WTC11 (cell line): Measurements from ENCODE around the gene TMEM134. TPM values are rescaled to one million over a fixed set of nuclear protein-coding genes. Genes with fewer than 3 reads are reported as not detected.

ENCODE experiments used
- ATAC-seq: fragments of 200-7000 bp; cut with Tn5 transposase; 2 replicates; pipeline ENCODE4 v1.10.0; 2021; ENCODE audit warnings: mild to moderate bottlenecking, moderate library complexity
- CTCF ChIA-PET: fragments of 300-600 bp; sonication (Branson Sonifier 250); formaldehyde crosslinking; loops from one replicate; lab custom pipeline; 2021; ENCODE audit warnings: antibody characterized with exemption; lab: Charles Lee
- POLR2A ChIA-PET: fragments of 350-600 bp; sonication (Branson Sonifier 250); formaldehyde crosslinking; loops from one replicate; lab custom pipeline; 2021; ENCODE audit warnings: antibody characterized with exemption; lab: Charles Lee
- DNase-seq: peaks from one replicate; pipeline ENCODE4 v3.0.0; 2021; ENCODE audit warnings: low spot score
- H3K27ac Mint-ChIP-seq: 2 replicates; pipeline ENCODE4 v1.8.0; 2021; ENCODE audit warnings: mixed read lengths
- H3K27me3 Mint-ChIP-seq: 2 replicates; pipeline ENCODE4 v1.8.0; 2021; ENCODE audit warnings: low read depth, mild to moderate bottlenecking, moderate library complexity, mixed read lengths
- H3K36me3 Mint-ChIP-seq: 2 replicates; pipeline ENCODE4 v1.8.0; 2021; ENCODE audit warnings: mixed read lengths
- H3K4me1 Mint-ChIP-seq: 2 replicates; pipeline ENCODE4 v1.8.0; 2022; ENCODE audit warnings: mixed read lengths
- H3K4me3 Mint-ChIP-seq: 2 replicates; pipeline ENCODE4 v1.8.0; 2021; ENCODE audit warnings: mild to moderate bottlenecking, moderate library complexity, mixed read lengths
- H3K9me3 Mint-ChIP-seq: 2 replicates; pipeline ENCODE4 v1.8.0; 2021; ENCODE audit warnings: mixed read lengths
- AFF4 ChIP-seq: sonication (generic); formaldehyde crosslinking; IDR thresholded peaks from 2 replicates; pipeline ENCODE4 v1.8.1; 2023; ENCODE audit warnings: mild to moderate bottlenecking, missing genetic modification reagents, borderline replicate concordance
- CREB1 ChIP-seq: sonication (generic); formaldehyde crosslinking; IDR thresholded peaks from 2 replicates; pipeline ENCODE4 v1.8.0; 2023; ENCODE audit warnings: mild to moderate bottlenecking, missing genetic modification reagents
- CREM ChIP-seq: sonication (generic); formaldehyde crosslinking; IDR thresholded peaks from 2 replicates; pipeline ENCODE4 v1.8.1; 2022; ENCODE audit warnings: mild to moderate bottlenecking, missing genetic modification reagents, moderate library complexity
- CTCF ChIP-seq: fragments of 200-600 bp; IDR thresholded peaks from 2 replicates; pipeline ENCODE4 v1.8.0; 2022; ENCODE audit warnings: antibody characterized with exemption
- E2F1 ChIP-seq: sonication (generic); formaldehyde crosslinking; IDR thresholded peaks from 2 replicates; pipeline ENCODE4 v1.8.0; 2022; ENCODE audit warnings: mild to moderate bottlenecking, missing genetic modification reagents
- EMX1 ChIP-seq: fragments of 250-450 bp; sonication (Bioruptor Pico); IDR thresholded peaks from 2 replicates; pipeline ENCODE4 v1.8.0; 2021; ENCODE audit warnings: mild to moderate bottlenecking
- ETV6 ChIP-seq: sonication (generic); formaldehyde crosslinking; IDR thresholded peaks from 2 replicates; pipeline ENCODE4 v1.8.1; 2022; ENCODE audit warnings: mild to moderate bottlenecking, missing genetic modification reagents
- FOXJ3 ChIP-seq: sonication (generic); formaldehyde crosslinking; IDR thresholded peaks from 2 replicates; pipeline ENCODE4 v1.9.0; 2021; ENCODE audit warnings: missing genetic modification reagents, mild to moderate bottlenecking, borderline replicate concordance
- FOXK1 ChIP-seq: sonication (generic); formaldehyde crosslinking; IDR thresholded peaks from 2 replicates; pipeline ENCODE4 v1.8.0; 2022; ENCODE audit warnings: mild to moderate bottlenecking, moderate library complexity, missing genetic modification reagents
- GABPB1 ChIP-seq: sonication (generic); formaldehyde crosslinking; IDR thresholded peaks from 2 replicates; pipeline ENCODE4 v1.8.1; 2023; ENCODE audit warnings: mild to moderate bottlenecking, missing genetic modification reagents
- GTF2I ChIP-seq: fragments of 250-450 bp; sonication (Bioruptor Pico); conservative IDR thresholded peaks from 2 replicates; pipeline ENCODE4 v1.4.0; 2021; ENCODE audit warnings: mild to moderate bottlenecking
- HMGA2 ChIP-seq: fragments of 250-450 bp; sonication (Bioruptor Pico); IDR thresholded peaks from 2 replicates; pipeline ENCODE4 v1.4.0; 2021; ENCODE audit warnings: mild to moderate bottlenecking, moderate library complexity
- JAZF1 ChIP-seq: fragments of 250-450 bp; sonication (Bioruptor Pico); IDR thresholded peaks from 2 replicates; pipeline ENCODE4 v1.9.0; 2021; ENCODE audit warnings: moderate library complexity, mild to moderate bottlenecking, inconsistent platforms
- MXD4 ChIP-seq: fragments of 250-450 bp; sonication (Bioruptor Pico); IDR thresholded peaks from 2 replicates; pipeline ENCODE4 v1.8.0; 2021; ENCODE audit warnings: mild to moderate bottlenecking, moderate library complexity, borderline replicate concordance
- NFYB ChIP-seq: sonication (generic); formaldehyde crosslinking; conservative IDR thresholded peaks from 2 replicates; pipeline ENCODE4 v1.8.0; 2022; ENCODE audit warnings: low read depth, missing genetic modification reagents
- NR1H2 ChIP-seq: sonication (generic); formaldehyde crosslinking; IDR thresholded peaks from 2 replicates; pipeline ENCODE4 v1.9.0; 2021; ENCODE audit warnings: mild to moderate bottlenecking, moderate library complexity, missing genetic modification reagents
- PRRX2 ChIP-seq: fragments of 250-450 bp; sonication (Bioruptor Pico); IDR thresholded peaks from 2 replicates; pipeline ENCODE4 v1.8.0; 2021; ENCODE audit warnings: mild to moderate bottlenecking
- SOX15 ChIP-seq: fragments of 250-450 bp; sonication (Bioruptor Pico); IDR thresholded peaks from 2 replicates; pipeline ENCODE4 v1.9.0; 2021; ENCODE audit warnings: mild to moderate bottlenecking
- STAT6 ChIP-seq: sonication (generic); formaldehyde crosslinking; conservative IDR thresholded peaks from 2 replicates; pipeline ENCODE4 v1.8.1; 2023; ENCODE audit warnings: mild to moderate bottlenecking, low read depth, missing genetic modification reagents, moderate library complexity
- USF2 ChIP-seq: sonication (generic); formaldehyde crosslinking; IDR thresholded peaks from 2 replicates; pipeline ENCODE4 v1.8.1; 2023; ENCODE audit warnings: mild to moderate bottlenecking, missing genetic modification reagents, moderate library complexity
- ZNF512 ChIP-seq: sonication (generic); formaldehyde crosslinking; IDR thresholded peaks from 2 replicates; pipeline ENCODE4 v1.8.1; 2022; ENCODE audit warnings: missing genetic modification reagents, borderline replicate concordance
- ZSCAN18 ChIP-seq: fragments of 250-450 bp; sonication (Bioruptor Pico); IDR thresholded peaks from 2 replicates; pipeline ENCODE4 v2.1.2; 2022; ENCODE audit warnings: mild to moderate bottlenecking, moderate library complexity
- total RNA-seq: library from RNA; stranded (reverse); gene quantifications from 3 replicates; pipeline ENCODE4 v1.2.3, GENCODE V29; 2021

The TMEM134 gene
- total RNA-seq, 1 experiment from 2014 or later = 55.6 TPM

GRCh38 chr11:67501854-67502253 is 32.8 kb upstream of the TMEM134 start:
- H3K9me3 Mint-ChIP-seq = no peaks in the 10 kb centered on the region
- ChIA-PET POLR2A (no interaction called here), CTCF (no interaction called here)
- H3K27me3 Mint-ChIP-seq = peaks cover 12% of the 10 kb centered on the region
- H3K4me3 Mint-ChIP-seq = no peak overlapping the region
- TF ChIP-seq GTF2I (CRISPR knock-in tag) (no peak), PRRX2 (no peak), E2F1 (CRISPR knock-in tag) (no peak), EMX1 (CRISPR knock-in tag) (no peak), ZNF512 (CRISPR knock-in tag) (no peak), SOX15 (CRISPR knock-in tag) (no peak), NR1H2 (CRISPR knock-in tag) (no peak), ZSCAN18 (CRISPR knock-in tag) (no peak)
- no peak for ATAC-seq
- H3K4me1 Mint-ChIP-seq = peaks cover 17% of the 10 kb centered on the region
- H3K27ac Mint-ChIP-seq = no peak overlapping the region
- no peak for DNase-seq
- no peaks in the 10 kb centered on the region for H3K36me3 Mint-ChIP-seq

GRCh38 chr11:67500831-67501715 is 32.0 kb upstream of the TMEM134 start:
- H3K4me1 Mint-ChIP-seq = peaks cover 9% of the 10 kb centered on the region
- no peaks in the 10 kb centered on the region for H3K9me3 Mint-ChIP-seq
- ATAC-seq (no peak), DNase-seq (no peak)
- H3K4me3 Mint-ChIP-seq = no peak overlapping the region
- ChIA-PET CTCF (no interaction called here), POLR2A (no interaction called here)
- no peaks in the 10 kb centered on the region for H3K36me3 Mint-ChIP-seq
- peaks cover 12% of the 10 kb centered on the region for H3K27me3 Mint-ChIP-seq
- H3K27ac Mint-ChIP-seq = no peak overlapping the region
- TF ChIP-seq HMGA2 (CRISPR knock-in tag) (no peak), AFF4 (no peak), JAZF1 (CRISPR knock-in tag) (no peak), CREM (CRISPR knock-in tag) (no peak), FOXJ3 (CRISPR knock-in tag) (no peak), GABPB1 (CRISPR knock-in tag) (no peak), CTCF (no peak), USF2 (CRISPR knock-in tag) (no peak), CREB1 (CRISPR knock-in tag) (no peak), FOXK1 (CRISPR knock-in tag) (no peak), NFYB (CRISPR knock-in tag) (no peak), MXD4 (no peak), ETV6 (CRISPR knock-in tag) (no peak), STAT6 (CRISPR knock-in tag) (no peak)
